Glutamatergic neuron (in vitro differentiated cells): ENCODE measurements around the gene STARD4. TPM values are rescaled to one million over a fixed set of nuclear protein-coding genes. Genes with fewer than 3 reads are reported as not detected.

ENCODE experiments used
- DNase-seq: peaks from one replicate; pipeline ENCODE4 v3.0.0; 2022
- H3K27ac Mint-ChIP-seq: one replicate; pipeline ENCODE4 v1.8.0; 2020; ENCODE audit warnings: mild to moderate bottlenecking, mixed read lengths, inconsistent platforms; ENCODE audit not compliant: unreplicated experiment
- H3K27me3 Mint-ChIP-seq: one replicate; pipeline ENCODE4 v1.8.0; 2020; ENCODE audit warnings: mild to moderate bottlenecking, moderate library complexity, mixed read lengths, inconsistent platforms; ENCODE audit not compliant: unreplicated experiment
- H3K36me3 Mint-ChIP-seq: one replicate; pipeline ENCODE4 v1.8.0; 2020; ENCODE audit warnings: mild to moderate bottlenecking, mixed read lengths, inconsistent platforms; ENCODE audit not compliant: unreplicated experiment
- H3K4me1 Mint-ChIP-seq: one replicate; pipeline ENCODE4 v1.8.0; 2020; ENCODE audit warnings: mild to moderate bottlenecking, low read depth, mixed read lengths, inconsistent platforms; ENCODE audit not compliant: unreplicated experiment
- H3K4me3 Mint-ChIP-seq: one replicate; pipeline ENCODE4 v1.8.0; 2020; ENCODE audit warnings: mild to moderate bottlenecking, mixed read lengths, inconsistent platforms; ENCODE audit not compliant: unreplicated experiment
- H3K9me3 Mint-ChIP-seq: one replicate; pipeline ENCODE4 v1.8.0; 2020; ENCODE audit warnings: mild to moderate bottlenecking, moderate library complexity, mixed read lengths, inconsistent platforms; ENCODE audit not compliant: unreplicated experiment
- total RNA-seq: library from RNA; stranded (reverse); fragmentation: NEBNext Ultra II Directional; extraction: Animal tissue kit (Norgen Biotek cat#: 25700); gene quantifications from one replicate; pipeline ENCODE4 v1.2.1, GENCODE V29; 2021; ENCODE audit not compliant: unreplicated experiment
- TF ChIP-seq, protein P1 (sequence below): fragments of 200-600 bp; sonication (generic); IDR thresholded peaks from one replicate; pipeline ENCODE4 v1.5.0; 2021; ENCODE audit not compliant: partially characterized antibody, unreplicated experiment

The STARD4 gene
- total RNA-seq, 1 donor from 2014 or later: 71.2 TPM

DNA sequence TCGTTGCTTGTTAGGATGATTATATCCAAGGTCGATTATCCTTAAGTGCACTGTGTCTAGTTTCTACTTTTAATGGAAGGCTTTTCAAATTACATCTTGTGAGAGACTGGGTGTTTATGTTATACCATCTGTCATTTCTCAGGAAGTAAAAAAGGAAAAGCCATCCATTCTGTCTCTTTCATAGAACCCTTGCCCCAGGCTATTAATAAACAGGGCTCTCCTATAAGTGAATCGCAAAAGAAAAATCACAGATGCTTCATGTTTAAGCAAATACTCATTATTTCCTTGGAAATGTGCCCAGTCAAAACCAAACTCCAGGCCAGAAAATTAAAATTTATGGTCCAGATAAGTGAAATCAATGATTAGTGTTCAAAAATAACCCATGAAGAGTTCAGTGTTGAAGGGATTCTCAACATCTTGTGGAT, 58.1 kb downstream of the STARD4 start:
- Mint-ChIP-seq H3K4me3 (peak overlapping the region; percentile 47), H3K36me3 (no peaks in the 10 kb centered on the region), H3K4me1 (peaks cover 29% of the 10 kb centered on the region), H3K9me3 (peaks cover 5% of the 10 kb centered on the region), H3K27me3 (peaks cover 3% of the 10 kb centered on the region), H3K27ac (peak overlapping the region; percentile 93)
- no peak for DNase-seq
- TF ChIP-seq, protein P1, sequence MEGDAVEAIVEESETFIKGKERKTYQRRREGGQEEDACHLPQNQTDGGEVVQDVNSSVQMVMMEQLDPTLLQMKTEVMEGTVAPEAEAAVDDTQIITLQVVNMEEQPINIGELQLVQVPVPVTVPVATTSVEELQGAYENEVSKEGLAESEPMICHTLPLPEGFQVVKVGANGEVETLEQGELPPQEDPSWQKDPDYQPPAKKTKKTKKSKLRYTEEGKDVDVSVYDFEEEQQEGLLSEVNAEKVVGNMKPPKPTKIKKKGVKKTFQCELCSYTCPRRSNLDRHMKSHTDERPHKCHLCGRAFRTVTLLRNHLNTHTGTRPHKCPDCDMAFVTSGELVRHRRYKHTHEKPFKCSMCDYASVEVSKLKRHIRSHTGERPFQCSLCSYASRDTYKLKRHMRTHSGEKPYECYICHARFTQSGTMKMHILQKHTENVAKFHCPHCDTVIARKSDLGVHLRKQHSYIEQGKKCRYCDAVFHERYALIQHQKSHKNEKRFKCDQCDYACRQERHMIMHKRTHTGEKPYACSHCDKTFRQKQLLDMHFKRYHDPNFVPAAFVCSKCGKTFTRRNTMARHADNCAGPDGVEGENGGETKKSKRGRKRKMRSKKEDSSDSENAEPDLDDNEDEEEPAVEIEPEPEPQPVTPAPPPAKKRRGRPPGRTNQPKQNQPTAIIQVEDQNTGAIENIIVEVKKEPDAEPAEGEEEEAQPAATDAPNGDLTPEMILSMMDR: no peak

DNA sequence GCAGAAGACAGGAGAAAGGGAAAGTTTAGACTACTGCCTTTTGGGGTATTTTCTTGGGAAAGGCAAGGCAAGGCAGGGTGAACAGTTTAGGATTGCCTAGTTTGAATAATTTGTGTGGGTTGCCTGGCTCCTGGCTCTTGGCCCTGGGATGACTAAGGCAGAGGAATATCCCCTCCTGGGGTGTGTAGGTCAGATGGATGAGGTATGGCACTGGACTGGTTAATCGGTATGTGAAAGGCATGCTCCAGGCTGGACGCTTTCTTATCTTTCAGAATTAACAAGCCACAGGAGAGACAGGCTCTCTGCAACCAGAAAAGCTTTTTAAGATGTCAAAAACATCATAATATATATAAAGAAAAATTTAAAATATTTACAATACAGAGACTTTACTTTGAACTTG, 58.6 kb downstream of the STARD4 start:
- TF ChIP-seq, protein P1: no peak
- DNase-seq: no peak
- Mint-ChIP-seq H3K4me1 (peaks cover 29% of the 10 kb centered on the region), H3K36me3 (no peaks in the 10 kb centered on the region), H3K27ac (peak overlapping the region; percentile 87), H3K27me3 (peaks cover 3% of the 10 kb centered on the region), H3K4me3 (peak overlapping the region; percentile 59), H3K9me3 (peaks cover 5% of the 10 kb centered on the region)

DNA sequence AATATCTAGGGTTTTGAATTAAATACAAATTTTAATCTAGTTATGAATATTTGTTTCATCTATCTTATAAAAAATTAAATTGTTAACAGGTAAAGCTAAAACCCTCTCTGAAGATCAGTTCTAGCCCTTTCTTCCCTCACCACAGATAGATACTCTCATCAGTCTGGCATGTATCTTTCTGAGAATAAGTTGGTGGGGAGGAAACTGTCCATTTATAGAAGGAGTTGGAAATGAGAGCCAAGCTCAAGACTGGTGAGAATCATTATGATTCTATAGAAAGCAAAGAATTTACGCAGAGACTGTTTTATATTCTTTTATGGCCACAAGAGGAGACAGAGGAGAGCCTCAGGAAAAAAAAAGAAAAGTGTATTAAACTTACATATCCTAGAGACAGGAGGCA, 59.0 kb downstream of the STARD4 start:
- Mint-ChIP-seq H3K27ac (peak overlapping the region; percentile 87), H3K4me3 (peak overlapping the region; percentile 59)
- TF ChIP-seq, protein P1: no peak

DNA sequence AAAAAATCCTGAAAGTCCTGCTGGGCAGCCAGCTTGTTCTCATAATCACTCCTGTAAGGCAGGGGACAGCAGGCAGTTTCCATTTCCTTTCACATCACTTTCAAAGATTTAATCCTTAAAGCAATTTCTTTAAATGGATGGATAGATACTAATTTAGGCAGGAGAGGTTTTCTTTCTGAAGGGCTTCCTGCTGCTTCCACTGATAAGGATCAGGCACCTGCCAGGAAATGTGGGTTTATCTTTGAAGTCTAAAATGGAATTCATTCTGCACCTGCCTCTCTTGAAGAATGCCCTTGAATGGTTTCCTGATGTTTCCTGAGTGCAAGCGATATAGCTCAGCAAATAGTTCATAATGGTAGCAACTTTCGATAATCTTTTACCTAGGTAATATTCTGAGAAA, 64.5 kb downstream of the STARD4 start:
- peaks cover 6% of the 10 kb centered on the region for H3K4me1 Mint-ChIP-seq
- no peak for DNase-seq
- no peak overlapping the region for H3K4me3 Mint-ChIP-seq
- TF ChIP-seq, protein P1: no peak
- no peaks in the 10 kb centered on the region for H3K27me3 Mint-ChIP-seq
- peaks cover 4% of the 10 kb centered on the region for H3K36me3 Mint-ChIP-seq
- H3K27ac Mint-ChIP-seq: no peak overlapping the region
- no peaks in the 10 kb centered on the region for H3K9me3 Mint-ChIP-seq

More for the DNA sequence above, 59.0 kb downstream of the STARD4 start:
- H3K36me3 Mint-ChIP-seq: no peaks in the 10 kb centered on the region
- DNase-seq: no peak
- peaks cover 29% of the 10 kb centered on the region for H3K4me1 Mint-ChIP-seq
- H3K27me3 Mint-ChIP-seq: peaks cover 3% of the 10 kb centered on the region
- peaks cover 5% of the 10 kb centered on the region for H3K9me3 Mint-ChIP-seq

DNA sequence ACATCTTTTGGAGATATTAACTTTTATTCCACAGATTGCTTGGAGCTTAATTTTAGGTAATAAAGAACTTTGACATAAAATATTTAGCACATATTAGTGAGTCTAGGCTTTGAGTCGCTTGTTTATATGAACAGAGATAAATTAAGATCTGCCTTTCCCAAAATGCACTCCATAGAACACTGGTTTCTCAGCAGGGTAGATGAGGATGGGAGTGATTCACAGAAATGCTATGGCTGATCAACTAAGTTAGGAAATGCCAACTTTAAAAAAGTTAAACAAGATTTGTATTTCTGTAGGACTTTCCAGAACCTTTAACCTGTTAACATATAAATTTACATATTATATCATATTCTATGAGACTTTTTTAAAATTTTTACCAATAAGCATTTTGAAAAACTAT, 65.2 kb downstream of the STARD4 start:
- Mint-ChIP-seq H3K27ac (no peak overlapping the region), H3K27me3 (no peaks in the 10 kb centered on the region)

More for the DNA sequence above, 65.2 kb downstream of the STARD4 start:
- Mint-ChIP-seq H3K9me3 (no peaks in the 10 kb centered on the region), H3K4me3 (no peak overlapping the region), H3K36me3 (peaks cover 4% of the 10 kb centered on the region), H3K4me1 (peaks cover 3% of the 10 kb centered on the region)
- TF ChIP-seq, protein P1: no peak
- no peak for DNase-seq

Other genes starting within 250 kb of the STARD4 start
- gene NREP, start 244.7 kb upstream of the STARD4 start, total RNA-seq: 904 TPM